GM13976 (cell line): ENCODE results near the gene PFKP.

ENCODE experiments used
- DNase-seq: peaks from one replicate; pipeline ENCODE4 v3.0.0; 2012; ENCODE audit warnings: low spot score
- CTCF ChIP-seq: IDR thresholded peaks from 2 replicates; pipeline ENCODE4 v1.5.1; 2012; ENCODE audit warnings: borderline replicate concordance, mild to moderate bottlenecking; ENCODE audit not compliant: insufficient read depth; ENCODE audit errors: extremely low read depth, missing control alignments, control extremely low read depth
- in situ Hi-C: fragments of 300-500 bp; cut with MboI; formaldehyde crosslinking; loops from one replicate; pipeline ENCODE4 v1.12.0; 2022; ENCODE audit warnings: low sequenced_read_pairs, mixed read lengths, inconsistent platforms; ENCODE audit not compliant: unreplicated experiment

Gene PFKP

GRCh38 chr10:3179174-3179573, 111.8 kb downstream of the PFKP start:
- in situ Hi-C loops: no loop called here
- no peak for DNase-seq
- no peak for TF ChIP-seq CTCF

- DNase-seq: no peak
- no peak for TF ChIP-seq CTCF
- in situ Hi-C loops: no loop called here
These were observed 113.1 kb downstream of the PFKP start for GRCh38 chr10:3180355-3181025.

DNA sequence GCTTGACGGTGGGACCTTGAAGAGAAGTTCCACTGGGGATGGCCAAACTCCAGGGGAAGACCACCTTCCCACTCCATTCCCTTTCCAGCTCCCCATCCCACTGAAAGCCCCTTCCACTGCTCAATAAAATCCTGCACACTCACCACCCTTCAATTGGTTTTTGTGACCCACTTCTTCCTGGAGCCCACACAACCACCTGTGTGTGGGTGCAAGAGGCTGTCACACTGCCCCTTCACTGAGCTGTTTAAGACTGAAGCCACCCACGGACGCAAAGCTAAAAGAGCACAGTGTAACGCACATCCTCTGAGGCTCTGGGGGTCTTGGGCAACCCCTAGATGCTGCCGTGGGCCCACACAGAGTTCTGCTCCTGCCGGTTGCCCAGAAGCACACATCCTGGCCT, 118.0 kb downstream of the PFKP start:
- no peak for DNase-seq
- TF ChIP-seq CTCF: no peak
- in situ Hi-C loops: no loop called here

DNA sequence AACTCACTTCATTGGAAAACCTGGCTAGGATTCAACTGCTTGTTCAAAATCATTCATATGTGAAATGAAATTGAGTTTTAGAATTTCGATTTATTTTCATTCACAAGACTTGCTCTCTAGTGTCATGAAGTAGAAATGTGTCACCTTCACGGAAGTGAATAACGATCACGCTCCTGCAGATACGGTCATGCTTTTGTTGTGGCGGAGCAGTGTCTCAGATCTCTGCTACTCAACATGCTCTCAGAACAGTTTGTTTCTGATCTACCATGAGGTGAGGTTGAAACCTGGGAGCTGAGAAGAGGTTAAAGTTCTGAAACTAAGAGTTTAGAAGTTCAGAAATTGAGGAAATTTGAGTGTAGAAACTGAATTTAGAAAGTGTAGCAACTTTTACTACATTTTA, 119.0 kb downstream of the PFKP start:
- TF ChIP-seq CTCF: no peak
- in situ Hi-C loops: no loop called here
- DNase-seq: no peak
